Stimulated activated effector memory CD8-positive, alpha-beta T cell treated with anti-CD3 and anti-CD28 coated beads, Interleukin-12 subunit alpha, Interleukin-12 subunit beta, amount 100 ng/mL, for 72 hours (primary cell): Measurements from ENCODE around the gene DGCR8.

ENCODE experiments used
- ATAC-seq: fragments of 150-1000 bp; cut with Tn5 transposase; 2 replicates; pipeline ENCODE4 v1.10.0; 2021
- DNase-seq, 2 donors: peaks; one replicate each; pipeline ENCODE4 v3.0.0; 2021 to 2022; ENCODE audit warnings: low spot score in 2 of 2
- H3K27ac Mint-ChIP-seq: one replicate; pipeline ENCODE4 v1.8.0; 2022; ENCODE audit warnings: mild to moderate bottlenecking, mixed read lengths
- H3K36me3 Mint-ChIP-seq: one replicate; pipeline ENCODE4 v1.8.0; 2022; ENCODE audit warnings: mild to moderate bottlenecking, mixed read lengths
- H3K4me1 Mint-ChIP-seq: one replicate; pipeline ENCODE4 v1.8.0; 2022; ENCODE audit warnings: mixed read lengths
- H3K4me3 Mint-ChIP-seq: one replicate; pipeline ENCODE4 v1.8.0; 2022; ENCODE audit warnings: mild to moderate bottlenecking, mixed read lengths
- H3K9me3 Mint-ChIP-seq: one replicate; pipeline ENCODE4 v1.8.0; 2022; ENCODE audit warnings: mixed read lengths

The DGCR8 gene

GRCh38 chr22:20106205-20106848 lies 26.3 kb downstream of the DGCR8 start:
- ATAC-seq, result no peak
- Mint-ChIP-seq H3K4me3 (no peak overlapping the region), H3K9me3 (no peaks in the 10 kb centered on the region), H3K36me3 (peaks cover 89% of the 10 kb centered on the region), H3K4me1 (peaks cover 15% of the 10 kb centered on the region), H3K27ac (peak overlapping the region; percentile 77)
- DNase-seq, result no peak

- H3K27ac Mint-ChIP-seq, result peak overlapping the region; percentile 77
- DNase-seq (no peak), ATAC-seq (no peak)
- no peak overlapping the region for H3K4me3 Mint-ChIP-seq
- peaks cover 91% of the 10 kb centered on the region for H3K36me3 Mint-ChIP-seq
- H3K9me3 Mint-ChIP-seq, result no peaks in the 10 kb centered on the region
- peaks cover 16% of the 10 kb centered on the region for H3K4me1 Mint-ChIP-seq
Measured at GRCh38 chr22:20106849-20107237, 26.8 kb downstream of the DGCR8 start.

GRCh38 chr22:20107471-20107901 lies 27.4 kb downstream of the DGCR8 start:
- ATAC-seq, result no peak
- Mint-ChIP-seq H3K4me3 (no peak overlapping the region), H3K27ac (peak overlapping the region; percentile 77), H3K9me3 (no peaks in the 10 kb centered on the region), H3K4me1 (peaks cover 14% of the 10 kb centered on the region), H3K36me3 (peaks cover 91% of the 10 kb centered on the region)
- DNase-seq, result no peak

- peaks cover 91% of the 10 kb centered on the region for H3K36me3 Mint-ChIP-seq
- peaks cover 14% of the 10 kb centered on the region for H3K4me1 Mint-ChIP-seq
- no peaks in the 10 kb centered on the region for H3K9me3 Mint-ChIP-seq
- H3K4me3 Mint-ChIP-seq, result no peak overlapping the region
- DNase-seq (no peak), ATAC-seq (no peak)
- peak overlapping the region; percentile 77 for H3K27ac Mint-ChIP-seq
Measured at GRCh38 chr22:20107951-20108756, 28.1 kb downstream of the DGCR8 start.

GRCh38 chr22:20108757-20109230 lies 28.8 kb downstream of the DGCR8 start:
- peak overlapping the region; percentile 77 for H3K27ac Mint-ChIP-seq
- peaks cover 91% of the 10 kb centered on the region for H3K36me3 Mint-ChIP-seq
- DNase-seq, result no peak
- no peaks in the 10 kb centered on the region for H3K9me3 Mint-ChIP-seq
- no peak for ATAC-seq
- H3K4me3 Mint-ChIP-seq, result no peak overlapping the region
- peaks cover 14% of the 10 kb centered on the region for H3K4me1 Mint-ChIP-seq

GRCh38 chr22:20109411-20110358 lies 29.6 kb downstream of the DGCR8 start:
- ATAC-seq (no peak), DNase-seq (no peak)
- Mint-ChIP-seq H3K9me3 (no peaks in the 10 kb centered on the region), H3K36me3 (peaks cover 92% of the 10 kb centered on the region), H3K4me3 (no peak overlapping the region), H3K27ac (peak overlapping the region; percentile 97), H3K4me1 (peaks cover 22% of the 10 kb centered on the region)

- Mint-ChIP-seq H3K9me3 (no peaks in the 10 kb centered on the region), H3K4me1 (peaks cover 28% of the 10 kb centered on the region), H3K27ac (peak overlapping the region; percentile 97), H3K4me3 (no peak overlapping the region), H3K36me3 (peaks cover 92% of the 10 kb centered on the region)
- DNase-seq, result no peak
- no peak for ATAC-seq
Measured at GRCh38 chr22:20110359-20110985, 30.4 kb downstream of the DGCR8 start.

GRCh38 chr22:20111045-20111688 lies 31.1 kb downstream of the DGCR8 start:
- Mint-ChIP-seq H3K36me3 (peaks cover 98% of the 10 kb centered on the region), H3K9me3 (no peaks in the 10 kb centered on the region), H3K27ac (peak overlapping the region; percentile 97), H3K4me1 (peaks cover 34% of the 10 kb centered on the region), H3K4me3 (no peak overlapping the region)
- ATAC-seq (peak; percentile 70), DNase-seq (no peak)

- ATAC-seq (peak; percentile 0), DNase-seq (no peak)
- H3K4me1 Mint-ChIP-seq, result peaks cover 42% of the 10 kb centered on the region
- H3K4me3 Mint-ChIP-seq, result peak overlapping the region; percentile 29
- peak overlapping the region; percentile 97 for H3K27ac Mint-ChIP-seq
- peaks cover 99% of the 10 kb centered on the region for H3K36me3 Mint-ChIP-seq
- no peaks in the 10 kb centered on the region for H3K9me3 Mint-ChIP-seq
Measured at GRCh38 chr22:20111689-20112622, 31.9 kb downstream of the DGCR8 start.

GRCh38 chr22:20112623-20113511 lies 32.8 kb downstream of the DGCR8 start:
- no peak overlapping the region for H3K4me3 Mint-ChIP-seq

GRCh38 chr22:20113551-20114310 lies 33.7 kb downstream of the DGCR8 start:
- ATAC-seq, result no peak
- DNase-seq, result no peak
- H3K4me1 Mint-ChIP-seq, result peaks cover 47% of the 10 kb centered on the region
- H3K9me3 Mint-ChIP-seq, result no peaks in the 10 kb centered on the region
- peaks cover 99% of the 10 kb centered on the region for H3K36me3 Mint-ChIP-seq
- peak overlapping the region; percentile 97 for H3K27ac Mint-ChIP-seq
- no peak overlapping the region for H3K4me3 Mint-ChIP-seq

More at GRCh38 chr22:20112623-20113511, 32.8 kb downstream of the DGCR8 start:
- no peaks in the 10 kb centered on the region for H3K9me3 Mint-ChIP-seq
- H3K36me3 Mint-ChIP-seq, result peaks cover 99% of the 10 kb centered on the region
- peaks cover 44% of the 10 kb centered on the region for H3K4me1 Mint-ChIP-seq
- no peak for ATAC-seq
- peak overlapping the region; percentile 97 for H3K27ac Mint-ChIP-seq
- no peak for DNase-seq
